ENCODE data around the gene UGT3A1.
"Not testable (repeated sequence)": the region's sequence is repeated elsewhere in the genome, so short reads cannot be mapped to it uniquely, and the experiment has no call there.

UGT3A1 gene

DNA sequence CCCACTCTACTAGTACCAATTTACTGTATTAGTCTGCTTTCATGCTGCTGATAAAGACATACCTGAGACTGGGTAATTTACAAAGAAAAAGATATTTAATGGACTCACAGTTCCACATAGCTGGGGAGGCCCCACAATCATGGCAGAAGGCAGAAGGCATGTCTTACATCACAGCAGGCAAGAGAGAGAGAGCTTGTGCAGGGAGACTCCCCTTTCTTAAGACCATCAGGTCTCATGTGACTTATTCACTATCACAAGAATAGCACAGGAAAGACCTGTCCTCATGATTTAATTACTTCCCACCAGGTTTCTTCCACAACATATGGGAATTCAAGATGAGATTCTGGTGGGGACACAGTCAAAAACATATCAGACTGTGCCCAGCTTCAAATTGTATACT, 11.5 kb downstream of the UGT3A1 start:
- no peak for DNase-seq

GRCh38 chr5:35976859-35977258, 14.3 kb downstream of the UGT3A1 start:
- DNase-seq, result not testable (repeated sequence)

DNA sequence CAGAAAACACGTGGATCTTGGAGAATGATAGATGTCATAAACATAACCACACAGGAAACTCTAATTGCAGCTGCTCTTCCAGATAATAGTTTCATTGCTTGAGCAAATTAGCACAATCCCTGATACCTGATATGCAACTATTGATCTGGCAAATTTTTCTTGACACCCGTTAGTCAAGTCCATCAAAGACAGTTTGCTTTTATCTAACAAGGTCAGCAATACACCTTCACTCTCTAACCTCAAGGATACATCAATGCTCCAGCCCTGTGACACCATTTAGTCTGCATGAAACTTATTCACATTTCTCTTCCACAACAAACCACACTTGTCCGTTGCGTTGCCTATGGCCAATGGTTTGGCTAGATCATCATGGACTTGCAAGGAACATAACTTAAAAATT, 16.6 kb downstream of the UGT3A1 start:
- DNase-seq, result no peak

- DNase-seq, result no peak
These were observed 19.3 kb downstream of the UGT3A1 start for GRCh38 chr5:35971878-35972210.

DNA sequence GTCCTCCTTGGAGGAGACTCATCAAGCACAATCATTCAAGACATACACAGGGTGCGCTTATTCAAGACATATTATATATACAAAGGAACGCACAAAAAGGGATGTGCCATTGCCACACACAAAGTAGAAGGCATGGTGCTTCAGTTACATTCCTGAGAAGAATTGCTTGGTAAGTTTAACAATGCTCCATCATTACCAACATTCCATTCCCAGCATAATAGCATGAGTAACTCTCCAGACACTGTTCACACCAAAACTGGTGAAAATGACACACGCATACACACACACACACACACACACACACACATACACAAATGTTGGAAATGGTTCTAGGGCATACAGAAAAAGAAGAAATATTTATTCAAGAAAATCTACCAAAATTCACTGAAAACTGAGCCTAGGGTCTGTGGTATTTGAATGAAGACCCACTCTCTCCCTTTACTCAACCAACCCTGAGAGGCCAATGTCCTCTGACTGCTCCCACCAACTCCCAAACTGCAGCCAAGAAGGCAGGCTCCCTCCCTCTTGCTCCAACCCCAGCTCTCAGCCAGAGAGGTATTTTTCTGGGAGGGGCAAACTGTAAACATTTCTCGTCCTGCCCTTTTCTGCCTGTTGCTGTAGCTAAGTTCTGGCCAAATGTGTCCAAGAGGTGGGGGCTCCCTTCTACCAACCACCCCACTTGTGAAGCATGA, 19.9 kb downstream of the UGT3A1 start:
- no peak for DNase-seq

DNA sequence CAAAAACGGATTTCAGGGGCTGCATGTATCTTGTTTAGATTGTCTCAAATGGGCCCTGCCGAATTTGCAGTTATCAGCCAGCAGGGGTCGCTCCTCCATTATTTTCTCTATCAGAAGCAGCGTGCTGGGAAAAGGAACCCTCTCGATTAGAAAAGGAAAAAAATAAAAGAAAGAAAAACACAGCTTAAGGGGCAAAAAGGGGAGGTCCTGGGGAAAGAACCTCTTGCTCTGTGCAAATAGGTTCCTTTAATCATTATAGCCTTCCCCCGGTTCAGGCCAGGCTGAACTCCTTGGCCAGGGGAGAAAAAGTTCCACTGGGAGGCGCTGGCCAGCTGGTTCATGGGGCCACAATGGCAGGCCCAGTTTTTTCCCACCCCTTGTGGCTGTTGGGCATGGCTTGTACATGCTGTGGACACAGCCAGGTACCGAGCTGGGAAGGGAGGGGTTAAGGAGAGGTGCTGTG, 27.8 kb downstream of the UGT3A1 start:
- DNase-seq, result no peak

GRCh38 chr5:35960328-35960727, 30.9 kb downstream of the UGT3A1 start:
- DNase-seq, result no peak

GRCh38 chr5:35956429-35956828, 34.8 kb downstream of the UGT3A1 start:
- no peak for DNase-seq

GRCh38 chr5:35954175-35954574, 37.0 kb downstream of the UGT3A1 start:
- DNase-seq, result no peak

DNA sequence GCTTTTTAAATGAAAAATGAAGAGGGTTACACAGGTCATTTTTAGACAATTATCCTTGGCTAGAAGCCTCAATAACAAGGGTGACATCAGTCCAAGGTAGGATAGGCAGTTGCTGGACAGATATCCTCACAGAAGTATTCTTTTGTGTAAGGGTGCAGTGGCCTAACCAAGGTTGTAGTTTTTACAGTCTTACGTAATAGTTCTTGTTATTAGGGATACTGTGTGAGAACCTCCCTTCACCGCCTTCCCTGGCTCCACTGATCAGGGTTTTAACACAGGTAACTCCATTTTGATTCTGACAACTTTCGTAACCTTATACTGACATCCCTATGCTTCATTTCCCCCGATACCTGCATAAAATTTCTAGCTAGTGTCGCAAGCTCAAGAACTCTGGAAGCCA, 44.1 kb downstream of the UGT3A1 start:
- DNase-seq, result no peak

GRCh38 chr5:35939639-35940038, 51.6 kb downstream of the UGT3A1 start:
- no peak for DNase-seq

- DNase-seq, result peak; percentile 27
These were observed 52.5 kb downstream of the UGT3A1 start, which contains the start of gene CAPSL for GRCh38 chr5:35938568-35939227. Gene CAPSL, minus strand, starts transcription at chr5:35938622. Its CDS starts 17,502 bp downstream, at chr5:35921120.

DNA sequence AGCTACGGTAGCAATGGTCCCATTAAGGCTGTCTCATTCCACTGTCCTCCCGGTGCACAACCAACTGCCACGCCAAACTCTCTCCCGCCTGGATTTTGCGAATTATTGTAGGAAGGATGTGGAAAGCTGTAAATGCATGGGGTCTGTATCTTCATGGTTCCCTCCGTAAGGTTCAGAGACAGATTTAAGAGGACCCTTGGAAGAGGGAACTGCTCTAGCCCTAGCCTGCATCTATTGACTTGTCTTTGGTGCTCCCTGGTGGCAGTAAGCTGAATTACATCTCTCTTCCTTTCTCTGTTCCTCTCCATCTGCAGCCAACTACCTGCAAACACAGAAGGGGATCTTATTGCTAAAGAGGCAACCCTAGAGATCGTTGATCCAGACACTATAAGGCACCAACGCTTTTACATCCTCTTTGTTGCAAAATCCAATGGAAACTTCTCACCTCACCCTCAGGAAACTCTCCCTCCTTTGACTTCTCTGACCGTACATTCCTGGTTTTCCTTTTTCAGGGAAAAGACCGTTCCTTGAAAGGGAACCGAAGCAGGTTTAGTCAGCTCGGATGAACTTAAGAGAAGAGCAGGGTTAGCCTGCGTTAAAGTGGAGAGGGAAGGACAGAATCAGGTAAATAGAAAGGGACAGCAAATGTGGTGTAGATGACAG, 64.7 kb downstream of the UGT3A1 start:
- peak; percentile 42 for DNase-seq

DNA sequence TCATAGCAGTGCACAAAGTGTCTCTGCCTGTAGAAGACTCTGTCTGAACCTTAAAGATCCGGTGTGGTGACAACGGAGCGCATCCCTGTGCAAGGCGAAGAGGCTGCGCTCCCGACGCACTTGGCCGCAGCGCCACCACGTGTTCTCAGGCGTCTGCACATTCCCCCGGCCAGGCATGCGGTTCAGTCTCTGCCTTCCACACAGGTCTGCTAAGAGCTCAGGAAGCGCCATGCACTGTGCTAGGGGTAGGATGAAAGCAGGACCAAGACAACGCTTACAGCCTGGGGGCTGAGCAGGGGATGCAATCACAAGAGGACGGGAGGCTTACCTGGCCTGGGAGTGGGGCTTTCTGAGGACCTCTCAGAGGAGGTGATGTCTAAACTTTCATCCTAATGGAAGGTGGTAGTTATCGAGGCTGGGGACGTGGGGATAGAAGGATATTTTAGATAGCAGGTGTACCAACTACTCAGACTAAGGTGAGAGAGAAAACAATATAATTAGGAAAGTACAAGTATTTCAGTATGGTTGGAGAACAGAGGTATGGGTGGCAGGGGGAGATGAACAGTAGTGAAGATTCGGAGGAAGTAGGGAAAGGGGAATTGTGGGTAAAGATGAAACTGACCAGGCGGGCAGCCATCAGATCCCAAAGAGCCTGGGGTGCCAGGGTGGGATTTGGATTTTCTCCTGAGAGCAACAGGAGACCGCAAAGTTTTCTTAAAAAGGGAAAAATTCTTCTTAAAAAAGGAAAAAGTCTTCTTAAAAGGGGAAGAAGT, 66.1 kb downstream of the UGT3A1 start:
- peak; percentile 3 for DNase-seq

DNA sequence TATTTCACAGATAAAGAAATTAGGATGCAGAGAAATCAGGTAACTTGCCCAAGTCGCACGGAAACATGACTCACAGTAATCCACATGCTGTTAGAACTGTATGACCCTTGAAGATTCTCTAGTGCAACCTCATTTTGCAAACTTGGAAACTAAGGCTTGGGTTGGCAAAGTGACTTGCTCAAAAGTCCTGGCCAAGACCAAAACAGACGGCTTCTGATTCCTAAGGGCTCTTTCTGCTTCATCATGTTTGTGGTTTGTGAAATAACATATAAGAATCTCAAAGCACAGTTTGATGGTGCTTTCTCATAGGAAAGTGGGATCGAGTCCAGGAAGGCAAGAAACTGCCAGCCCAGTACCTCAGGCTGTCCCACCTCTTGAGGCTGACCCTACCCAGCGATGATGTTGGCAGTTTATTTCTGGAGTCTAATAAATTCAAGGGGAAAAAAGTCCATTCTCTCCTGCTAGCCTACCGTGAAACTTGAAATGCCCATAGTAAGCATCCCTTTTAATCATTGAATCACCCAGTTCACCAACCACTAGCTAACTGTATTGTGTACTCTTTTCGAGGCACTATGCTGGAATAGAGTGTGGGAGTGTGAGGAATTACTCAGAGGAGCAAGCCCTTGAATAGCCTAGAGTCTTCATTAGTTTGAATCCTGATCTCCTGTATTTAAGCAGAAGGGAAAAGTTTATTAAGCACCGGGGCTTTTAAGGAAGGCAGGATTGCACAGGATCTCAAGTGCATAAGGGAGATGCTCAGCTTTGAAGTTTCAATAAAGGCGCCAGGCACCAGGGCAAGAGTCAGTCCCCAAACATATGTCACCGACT, 66.9 kb downstream of the UGT3A1 start:
- DNase-seq, result no peak

DNA sequence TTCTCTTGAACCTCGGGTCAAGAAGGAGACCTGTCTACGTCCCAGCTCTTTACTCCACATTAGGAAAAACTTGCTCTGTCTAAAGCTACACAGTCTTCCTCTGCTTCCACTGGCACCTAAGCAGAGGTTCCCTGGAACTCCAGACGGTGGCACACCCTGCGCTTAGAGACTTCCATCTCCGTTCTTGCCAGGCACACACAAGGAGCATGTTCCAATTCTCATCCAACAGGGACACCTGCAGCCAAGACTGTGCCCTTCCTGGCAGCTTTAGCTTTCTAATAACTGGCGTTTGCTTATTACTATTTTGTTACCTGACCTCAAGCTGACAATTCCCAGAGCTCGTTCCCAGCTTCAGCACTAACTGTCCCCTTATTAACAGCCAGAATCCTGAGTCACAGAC, 68.7 kb downstream of the UGT3A1 start:
- peak; percentile 27 for DNase-seq

- no peak for DNase-seq
These were observed 69.3 kb downstream of the UGT3A1 start for GRCh38 chr5:35921930-35922329.

DNA sequence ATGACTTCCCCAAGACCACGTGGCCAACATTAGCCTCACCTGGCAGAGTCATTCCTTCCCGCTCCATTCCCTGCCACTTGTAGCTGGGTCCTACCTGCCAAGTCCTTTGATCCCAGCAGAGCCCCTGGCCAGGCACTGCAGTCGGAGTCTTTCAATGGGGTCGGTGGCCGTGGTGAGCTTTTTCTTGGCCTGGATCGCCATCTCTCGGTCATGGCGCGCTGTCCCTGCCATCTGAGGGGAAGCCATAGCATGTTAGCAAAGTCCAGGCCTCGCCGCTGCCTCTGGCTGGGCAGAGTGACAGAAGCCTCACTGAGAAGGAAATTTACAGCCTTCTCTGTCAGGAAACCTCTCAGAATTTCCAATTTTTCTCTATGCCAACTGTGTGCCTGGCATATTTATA, 70.3 kb downstream of the UGT3A1 start:
- no peak for DNase-seq

DNA sequence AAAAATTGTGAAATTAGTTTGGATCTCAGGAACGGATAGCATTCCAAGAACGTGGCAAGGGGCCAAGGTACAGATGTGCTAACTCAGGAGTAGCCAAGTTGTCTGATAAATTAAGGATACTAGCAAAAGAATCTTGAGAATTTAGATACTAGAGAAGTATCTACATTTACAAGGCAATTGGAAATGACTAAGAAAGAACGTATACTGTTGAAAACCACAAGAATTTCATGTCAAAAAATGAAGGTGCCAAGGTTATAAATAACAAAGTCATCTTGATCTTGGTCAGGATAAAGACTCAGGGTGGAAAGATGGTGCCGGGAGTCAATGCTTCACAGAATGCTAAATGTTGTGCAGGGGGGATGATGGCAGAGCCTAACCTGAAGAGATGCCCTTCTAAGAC, 72.0 kb downstream of the UGT3A1 start:
- no peak for DNase-seq

DNA sequence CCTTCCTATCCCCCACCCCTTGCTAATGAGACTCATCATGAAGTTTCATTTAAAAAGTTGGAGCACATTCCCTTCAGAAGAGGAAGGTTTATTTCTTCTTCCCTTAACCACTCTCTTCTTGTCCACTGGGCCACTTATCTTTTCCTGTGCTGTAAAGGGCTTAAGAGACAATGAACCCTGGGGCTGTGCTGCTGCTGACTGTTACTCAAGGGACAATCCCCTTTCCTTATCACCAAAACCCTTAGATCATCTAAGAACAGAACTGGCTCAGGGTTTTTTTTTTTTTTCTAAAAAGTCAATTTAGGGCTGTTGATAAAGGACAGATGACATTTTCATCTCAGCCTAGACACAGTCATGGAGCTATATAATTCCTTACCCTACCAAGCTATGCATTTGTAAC, 82.4 kb downstream of the UGT3A1 start:
- no peak for DNase-seq

DNA sequence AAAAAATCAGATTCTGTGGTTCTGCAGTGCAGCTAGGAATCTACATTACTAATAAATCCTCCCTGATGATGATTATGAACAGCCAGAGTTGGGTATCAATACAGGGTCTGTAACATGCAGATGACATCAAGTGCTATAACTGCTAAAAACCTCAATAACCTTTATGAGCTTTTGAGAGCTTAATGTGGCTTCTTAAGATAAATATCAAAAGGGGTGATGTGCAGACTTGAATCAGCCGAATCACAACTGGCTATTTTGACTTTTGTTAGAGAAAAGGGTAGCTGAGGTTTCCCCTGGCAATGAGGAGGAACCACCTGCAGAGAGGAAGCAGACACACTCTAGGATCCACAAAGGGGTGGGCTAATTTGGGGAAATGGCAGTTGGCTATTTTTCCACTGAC, 83.0 kb downstream of the UGT3A1 start:
- DNase-seq, result no peak

GRCh38 chr5:35904443-35905132, 86.6 kb downstream of the UGT3A1 start:
- no peak for DNase-seq
